HepG2 (cell line): Measurements from ENCODE around the gene CAB39. TPM values are rescaled to one million over a fixed set of nuclear protein-coding genes. Genes with fewer than 3 reads are reported as not detected.
A peak's percentile ranks its signal among the peaks of the same experiment; 100 is the strongest.

ENCODE experiments used
- ARNTL ChIP-seq: sonication (generic); formaldehyde crosslinking; IDR thresholded peaks from 2 replicates; pipeline ENCODE4 v1.4.0; 2020; ENCODE audit warnings: mild to moderate bottlenecking, missing genetic modification reagents
- ATF4 ChIP-seq, 2 experiments: fragments of 450-650 bp in 1 of 2; sonication (generic) in 1 of 2; formaldehyde crosslinking; IDR thresholded peaks; 2 replicates each; pipeline versions ENCODE4 v1.5.0 to v1.8.0; 2020 to 2022; ENCODE audit warnings: mild to moderate bottlenecking in 1 of 2, missing genetic modification reagents in 1 of 2
- BRF2 ChIP-seq: sonication (generic); formaldehyde crosslinking; IDR thresholded peaks from 2 replicates; pipeline ENCODE4 v1.8.1; 2022; ENCODE audit warnings: mild to moderate bottlenecking, missing genetic modification reagents
- CEBPB ChIP-seq: IDR thresholded peaks from 2 replicates; pipeline ENCODE4 v1.6.1; 2011; ENCODE audit warnings: low read depth, low read length, improper control_type of control experiment, borderline replicate concordance
- CSRNP1 ChIP-seq: sonication (generic); formaldehyde crosslinking; IDR thresholded peaks from 2 replicates; pipeline ENCODE4 v1.8.1; 2023; ENCODE audit warnings: mild to moderate bottlenecking, missing genetic modification reagents
- CSRNP2 ChIP-seq: sonication (generic); formaldehyde crosslinking; conservative IDR thresholded peaks from 2 replicates; pipeline ENCODE4 v1.8.0; 2022; ENCODE audit warnings: low read depth, missing genetic modification reagents
- HNF4A ChIP-seq: sonication (generic); formaldehyde crosslinking; IDR thresholded peaks from 2 replicates; pipeline ENCODE4 v1.4.0; 2020; ENCODE audit warnings: missing genetic modification reagents
- MED8 ChIP-seq: sonication (generic); formaldehyde crosslinking; IDR thresholded peaks from 2 replicates; pipeline ENCODE4 v1.8.1; 2023; ENCODE audit warnings: mild to moderate bottlenecking, missing genetic modification reagents; ENCODE audit not compliant: insufficient replicate concordance
- MEIS2 ChIP-seq: sonication (generic); formaldehyde crosslinking; IDR thresholded peaks from 2 replicates; pipeline ENCODE4 v1.9.0; 2021; ENCODE audit warnings: mild to moderate bottlenecking, missing genetic modification reagents
- PTBP1 ChIP-seq: fragments of 200-400 bp; formaldehyde crosslinking; IDR thresholded peaks from 2 replicates; pipeline ENCODE4 v1.6.1; 2018; ENCODE audit warnings: low read length, low read depth; ENCODE audit not compliant: poor library complexity, severe bottlenecking
- RCOR2 ChIP-seq: IDR thresholded peaks from 2 replicates; pipeline ENCODE4 v1.6.1; 2016; ENCODE audit warnings: missing biosample characterization, missing genetic modification reagents
- RXRB ChIP-seq: IDR thresholded peaks from 2 replicates; pipeline ENCODE4 v1.6.1; 2016; ENCODE audit warnings: borderline replicate concordance, missing genetic modification reagents, missing compliant biosample characterization
- SIX1 ChIP-seq: sonication (generic); formaldehyde crosslinking; IDR thresholded peaks from 2 replicates; pipeline ENCODE4 v1.4.0; 2020; ENCODE audit warnings: missing genetic modification reagents, borderline replicate concordance
- SKIL ChIP-seq: sonication (generic); formaldehyde crosslinking; IDR thresholded peaks from 2 replicates; pipeline ENCODE4 v1.8.0; 2022; ENCODE audit warnings: missing genetic modification reagents, mild to moderate bottlenecking, moderate library complexity, borderline replicate concordance
- SPEN ChIP-seq: sonication (generic); formaldehyde crosslinking; IDR thresholded peaks from 2 replicates; pipeline ENCODE4 v1.5.1; 2020; ENCODE audit warnings: low read depth, mild to moderate bottlenecking, missing genetic modification reagents
- TBP ChIP-seq: sonication (generic); formaldehyde crosslinking; IDR thresholded peaks from 2 replicates; pipeline ENCODE4 v1.5.0; 2020; ENCODE audit warnings: missing genetic modification reagents
- TEAD2 ChIP-seq: sonication (generic); formaldehyde crosslinking; IDR thresholded peaks from 2 replicates; pipeline ENCODE4 v1.9.0; 2021; ENCODE audit warnings: missing genetic modification reagents
- ZFP36 ChIP-seq: fragments of 150-350 bp; IDR thresholded peaks from 2 replicates; pipeline ENCODE4 v1.6.1; 2018; ENCODE audit warnings: borderline replicate concordance, low read length, low read depth; ENCODE audit not compliant: partially characterized antibody
- ZNF205 ChIP-seq: IDR thresholded peaks from 2 replicates; pipeline ENCODE4 v1.6.1; 2018; ENCODE audit warnings: missing biosample characterization, missing genetic modification reagents
- polyA plus RNA-seq, 8 experiments: library from polyadenylated mRNA; depleted of rRNA in 3 of 8; stranded (reverse) in 7 of 8; unstranded in 1 of 8; fragments of >200 nt; fragmentation: Illumina TruSeq in 4 of 8; extraction: Trizol in 4 of 8; gene quantifications; 2 replicates each; pipeline versions ENCODE4 v1.2.1 to v1.2.3, GENCODE V29; 2011 to 2016; ENCODE audit warnings: low read depth in 4 of 8, missing spikeins in 1 of 8, mixed read lengths in 1 of 8; ENCODE audit not compliant: insufficient read depth in 1 of 8
- total RNA-seq, 5 experiments: library from RNA; depleted of rRNA; stranded (reverse); fragments of >200 nt; fragmentation: Illumina TruSeq; extraction: Trizol; gene quantifications; 2 replicates each; pipeline ENCODE4 v1.2.3, GENCODE V29; 2016; ENCODE audit warnings: low read depth in 1 of 5

CAB39 gene
- total and polyA plus RNA-seq, 2 of the 13 experiments (the other 11 are each of a cell fraction or from before 2014, with no cell fraction given), result 19.3 to 45.3 TPM

GRCh38 chr2:230712443-230713330, at the start of gene CAB39 (continued):
- TF ChIP-seq SKIL (no peak), TBP (no peak), RXRB (CRISPR knock-in tag) (peak; percentile 76), CSRNP2 (CRISPR knock-in tag) (no peak), SIX1 (no peak), ZNF205 (peak; percentile 63; the same call in 1 of the 2 replicates), RCOR2 (CRISPR knock-in tag) (no peak), CEBPB (peak; percentile 64; the same call in 1 of the 2 replicates), CSRNP1 (CRISPR knock-in tag) (peak; percentile 41; the same call in 1 of the 2 replicates), MEIS2 (CRISPR knock-in tag) (peak; percentile 88), TEAD2 (CRISPR knock-in tag) (peak; percentile 69; the same call in 1 of the 2 replicates), ATF4 (CRISPR knock-in tag; IDR thresholded peaks at IDR 0.05) (no peak), BRF2 (CRISPR knock-in tag) (no peak; the same call in 1 of the 2 replicates), HNF4A (CRISPR knock-in tag) (no peak), ZFP36 (no peak), PTBP1 (peak; percentile 66), ARNTL (CRISPR knock-in tag) (no peak), SPEN (CRISPR knock-in tag) (peak; percentile 98), MED8 (CRISPR knock-in tag) (no peak)
